K562 (cell line): ENCODE data around the gene RIMKLA. TPM values are rescaled to one million over a fixed set of nuclear protein-coding genes. Genes with fewer than 3 reads are reported as not detected.

Experiments used
- ATAC-seq: fragments of 200-7000 bp; cut with Tn5 transposase; 3 replicates; pipeline ENCODE4 v1.9.1; 2020; ENCODE audit warnings: moderate library complexity
- BruUV-seq: library from RNA; stranded (reverse); fragments of 400-500 nt; replicated peaks from 2 replicates; lab custom pipeline; 2021; lab: Mats Ljungman, UMichigan
- CTCF ChIA-PET: fragments of 300-600 bp; formaldehyde crosslinking; extraction: SDS; loops from one replicate; lab custom pipeline; 2021; ENCODE audit warnings: low intra/inter-chr PET ratio; lab: Yijun Ruan, JAX
- POLR2A ChIA-PET: fragments of 300-600, 350-650 bp; sonication (Branson Sonifier 250); formaldehyde crosslinking; extraction: SDS; loops from one replicate; lab custom pipeline; 2021; ENCODE audit warnings: antibody characterized with exemption, inconsistent platforms; lab: Yijun Ruan, JAX
- DNase-seq, 4 experiments: peaks; one replicate each; pipeline versions ENCODE4 v3.0.0 to v3.0.0-alpha.2; 2011 to 2018; ENCODE audit warnings: low spot score in 3 of 4, mixed read lengths in 3 of 4; ENCODE audit errors: extremely low read depth in 1 of 4
- FAIRE-seq: peaks from 2 replicates; lab custom pipeline; 2011; peaks lifted over from hg19 to GRCh38; lab: Jason Lieb, UNC
- H2AFZ ChIP-seq: 2 replicates; pipeline ENCODE4 v1.6.0; 2011; ENCODE audit warnings: low read depth, low read length, control low read depth, inconsistent platforms
- H3K27ac ChIP-seq: fragments of 200-600 bp; 3 replicates; pipeline ENCODE4 v1.8.0; 2011; ENCODE audit warnings: low read depth, mild to moderate bottlenecking, control low read depth, inconsistent platforms, low read length, moderate library complexity, mixed read lengths; ENCODE audit errors: extremely low read depth
- H3K27me3 ChIP-seq, 2 experiments: fragments of 300-600 bp in 1 of 2; 2 replicates in 1 of 2; 3 replicates in 1 of 2; pipeline versions ENCODE4 v1.6.0 to v1.8.0; 2011; ENCODE audit warnings: inconsistent platforms in 2 of 2, low read length in 2 of 2, mild to moderate bottlenecking in 1 of 2, mixed read lengths in 1 of 2, moderate library complexity in 1 of 2; ENCODE audit not compliant: control insufficient read depth in 2 of 2, insufficient read depth in 2 of 2
- H3K36me3 ChIP-seq: fragments of 300-600 bp; 3 replicates; pipeline ENCODE4 v1.8.0; 2011; ENCODE audit warnings: mild to moderate bottlenecking, low read length, inconsistent platforms; ENCODE audit not compliant: control insufficient read depth, insufficient read depth
- H3K4me1 ChIP-seq, 2 experiments: fragments of 200-600 bp in 1 of 2; replicated peaks in 1 of 2; 2 replicates in 1 of 2; 3 replicates in 1 of 2; pipeline versions ENCODE4 v1.5.1 to v1.8.0; 2011; ENCODE audit warnings: inconsistent platforms in 2 of 2, low read length in 2 of 2, mild to moderate bottlenecking in 1 of 2, mixed read lengths in 1 of 2, moderate library complexity in 1 of 2; ENCODE audit not compliant: control insufficient read depth in 2 of 2, insufficient read depth in 2 of 2
- H3K4me2 ChIP-seq: 2 replicates; pipeline ENCODE4 v1.6.1; 2011; ENCODE audit warnings: low read length, control low read depth, inconsistent platforms, mixed read lengths; ENCODE audit not compliant: insufficient read depth
- H3K4me3 ChIP-seq: fragments of 200-600 bp; sonication (generic), shearing (Covaris generic); 2 replicates; pipeline ENCODE4 v1.5.1; 2016; ENCODE audit warnings: control low read depth, inconsistent platforms
- H3K79me2 ChIP-seq: fragments of 200-600 bp; 3 replicates; pipeline ENCODE4 v1.8.0; 2011; ENCODE audit warnings: low read length, inconsistent platforms; ENCODE audit not compliant: control insufficient read depth, insufficient read depth
- H3K9ac ChIP-seq, 2 experiments: 2 replicates each; pipeline versions ENCODE4 v1.6.0 to v1.6.1; 2011; ENCODE audit warnings: low read depth in 2 of 2, low read length in 2 of 2, control low read depth in 1 of 2, inconsistent platforms in 1 of 2, mild to moderate bottlenecking in 1 of 2, mixed read lengths in 1 of 2; ENCODE audit not compliant: insufficient read depth in 1 of 2
- H3K9me1 ChIP-seq: one replicate; pipeline ENCODE4 v1.6.0; 2011; ENCODE audit warnings: inconsistent platforms, mild to moderate bottlenecking, low read length, moderate library complexity; ENCODE audit not compliant: control insufficient read depth, insufficient read depth
- H3K9me3 ChIP-seq: replicated peaks from 2 replicates; pipeline ENCODE4 v1.5.1; 2011; ENCODE audit warnings: low read depth, low read length, inconsistent platforms; ENCODE audit not compliant: control insufficient read depth, insufficient read depth
- H4K20me1 ChIP-seq: replicated peaks from 2 replicates; pipeline ENCODE4 v1.6.1; 2011; ENCODE audit warnings: low read length, inconsistent platforms, mixed read lengths; ENCODE audit not compliant: control insufficient read depth, insufficient read depth
- CBFA2T3 ChIP-seq: fragments of 450-650 bp; IDR thresholded peaks from 2 replicates; pipeline ENCODE4 v1.6.1; 2017
- CBFB ChIP-seq: sonication (generic); formaldehyde crosslinking; IDR thresholded peaks from 2 replicates; pipeline ENCODE4 v1.4.0; 2020; ENCODE audit warnings: mild to moderate bottlenecking, missing genetic modification reagents
- CHD1 ChIP-seq: fragments of 200-600 bp; sonication (generic); IDR thresholded peaks from one replicate; pipeline ENCODE4 v1.6.1; 2012; ENCODE audit warnings: mild to moderate bottlenecking, moderate library complexity, low read length, inconsistent platforms
- FOXM1 ChIP-seq, 2 experiments: fragments of 450-650 bp in 1 of 2; sonication (generic) in 1 of 2; formaldehyde crosslinking in 1 of 2; IDR thresholded peaks; 2 replicates each; pipeline versions ENCODE4 v1.6.1 to v1.9.0; 2017 to 2022; ENCODE audit warnings: low read depth in 2 of 2, mild to moderate bottlenecking in 2 of 2, missing genetic modification reagents in 1 of 2, moderate library complexity in 1 of 2
- SUPT5H ChIP-seq: fragments of 450-650 bp; IDR thresholded peaks from 2 replicates; pipeline ENCODE4 v1.6.1; 2016
- TCF7L2 ChIP-seq: fragments of 150-350 bp; IDR thresholded peaks from 2 replicates; pipeline ENCODE4 v1.6.1; 2016; ENCODE audit warnings: low read depth, mild to moderate bottlenecking, low read length, moderate library complexity
- THRB ChIP-seq: fragments of 450-650 bp; formaldehyde crosslinking; conservative IDR thresholded peaks from 2 replicates; pipeline ENCODE4 v1.4.0; 2022; ENCODE audit warnings: mild to moderate bottlenecking, missing genetic modification characterization
- ZNF507 ChIP-seq: conservative IDR thresholded peaks from 2 replicates; pipeline ENCODE4 v1.6.1; 2017; ENCODE audit warnings: missing genetic modification characterization, missing compliant biosample characterization
- ZNF79 ChIP-seq: fragments of 250-450 bp; sonication (Bioruptor Pico); IDR thresholded peaks from 2 replicates; pipeline ENCODE4 v1.4.0; 2020; ENCODE audit warnings: low read depth, mild to moderate bottlenecking, moderate library complexity
- WGBS: fragments of 100-300 bp; shearing (Covaris generic); methylation state at CpG from one replicate; pipeline ENCODE4 v1.1.6; 2016; ENCODE audit warnings: low coverage, mixed read lengths; ENCODE audit not compliant: insufficient coverage; ENCODE audit errors: missing lambda C conversion rate; 5-methylcytosine and 5-hydroxymethylcytosine counted together
- in situ Hi-C: fragments of 300-500 bp; cut with MboI; formaldehyde crosslinking; loops from 4 replicates; pipeline ENCODE4 v1.15.0; 2018; ENCODE audit warnings: inconsistent platforms, mixed read lengths
- intact Hi-C: fragments of 100-400 bp; cut with micrococcal nuclease; formaldehyde crosslinking; loops from 2 replicates; pipeline ENCODE4 v1.14.2; 2022
- polyA plus RNA-seq, 8 experiments: library from polyadenylated mRNA; depleted of rRNA in 4 of 8; stranded (reverse) in 5 of 8; unstranded in 3 of 8; fragments of >200 nt; fragmentation: Nextera tagmentation in 2 of 8; fragmentation: Illumina TruSeq in 1 of 8; extraction: Ambion mirVana in 2 of 8; extraction: Trizol in 1 of 8; gene quantifications; 2 replicates each; pipeline versions ENCODE4 v1.2.1 to v1.2.3, GENCODE V29; 2011 to 2014; ENCODE audit warnings: inconsistent platforms in 1 of 8, missing spikeins in 1 of 8
- total RNA-seq, 7 experiments: library from RNA; depleted of rRNA in 6 of 7; stranded (reverse); fragments of >200 nt in 6 of 7; fragmentation: Illumina TruSeq in 2 of 7; extraction: Trizol in 2 of 7; gene quantifications; 2 replicates each; pipeline versions ENCODE4 v1.2.1 to v1.2.3, GENCODE V29; 2011 to 2021; ENCODE audit warnings: low replicate concordance in 1 of 7

Gene RIMKLA
- total and polyA plus RNA-seq, 9 of the 15 experiments (the other 6 are each of a cell fraction or from before 2014, with no cell fraction given), result 0.02 TPM; not detected in 8

GRCh38 chr1:42386051-42386450 lies 5.5 kb downstream of the RIMKLA start:
- Histone ChIP-seq H3K9me3 (no peaks in the 10 kb centered on the region), H3K27ac (no peak overlapping the region), H4K20me1 (no peaks in the 10 kb centered on the region), H3K79me2 (no peaks in the 10 kb centered on the region), H3K9ac (no peak overlapping the region), H3K4me1 (peaks cover 0 to 1% of the 10 kb centered on the region in 2 experiments; a peak in 2 of 5 replicates), H2AFZ (no peak overlapping the region), H3K4me3 (no peak overlapping the region), H3K4me2 (no peak overlapping the region), H3K27me3 (peaks cover 28 to 37% of the 10 kb centered on the region in 2 experiments), H3K9me1 (no peaks in the 10 kb centered on the region), H3K36me3 (no peaks in the 10 kb centered on the region)
- ATAC-seq (no peak), FAIRE-seq (no peak), DNase-seq (no peak)
- intact Hi-C loops (no loop called here), in situ Hi-C loops (no loop called here)
- POLR2A ChIA-PET, result no interaction called here
- TF ChIP-seq SUPT5H (no peak), TCF7L2 (no peak), ZNF79 (no peak), CHD1 (no peak), FOXM1 (IDR thresholded peaks at IDR 0.05; ENCODE audit: low read depth) (no peak), FOXM1 (CRISPR knock-in tag; IDR thresholded peaks at IDR 0.05; ENCODE audit: low read depth) (no peak), ZNF507 (no peak), CBFA2T3 (no peak), CBFB (CRISPR knock-in tag) (no peak), THRB (CRISPR knock-in tag) (no peak)
- 7% methylated on average over 5 of the region's 6 CpGs for WGBS
- no TSS peak for BruUV-seq
- CTCF ChIA-PET, result interaction anchor here (0.7 kb wide), 1 partner anchor 346 kb away, joined by 4 read pairs; no protein-coding TSS in a partner anchor
